Measurements from ENCODE around the gene ACOXL.

DNA sequence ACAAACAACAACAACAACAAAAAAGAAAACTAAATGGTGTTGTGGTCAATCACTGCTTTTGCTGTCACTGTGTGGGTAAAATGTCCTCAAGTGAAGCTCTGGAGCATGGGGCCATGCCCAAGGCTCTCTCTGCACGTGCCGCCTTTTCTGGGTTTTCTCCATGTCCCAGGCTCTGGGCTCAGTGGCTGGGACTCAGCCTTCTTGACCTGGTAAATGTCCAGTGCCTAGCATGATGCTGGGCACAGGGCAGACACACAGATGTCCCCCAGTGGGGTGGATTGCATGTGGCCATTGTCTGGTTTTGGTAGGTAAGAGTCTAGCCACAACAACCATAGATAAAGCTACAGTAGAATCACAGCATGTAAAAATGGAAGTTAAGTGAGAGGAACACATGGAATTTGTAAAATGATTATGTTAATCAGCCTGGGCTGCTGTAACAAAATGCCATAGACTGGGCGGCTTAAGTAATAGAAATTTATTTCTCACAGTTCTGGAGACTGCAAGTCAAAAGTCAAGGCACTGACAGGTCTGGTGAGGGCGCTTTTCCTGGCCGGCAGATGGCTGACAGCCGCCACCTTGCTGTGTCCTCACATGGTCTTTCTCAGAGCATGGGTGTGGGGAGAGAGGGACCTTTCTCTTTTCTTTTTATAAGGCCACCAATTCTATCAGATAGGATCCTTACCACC lies 174.4 kb downstream of the ACOXL start:
- no peak for TF ChIP-seq CTCF (IDR thresholded peaks at IDR 0.05; ENCODE audit: insufficient read depth, low read depth, low read length)
- no peak for TF ChIP-seq EZH2 (IDR thresholded peaks at IDR 0.05; ENCODE audit: insufficient read depth, low read length)

Measured in astrocyte (in vitro differentiated cells and primary cell).